Ramos (cell line): Measurements from ENCODE around the gene IL12B.

Experiments
- in situ Hi-C: fragments of 300-500 bp; cut with MboI; formaldehyde crosslinking; loops from one replicate; pipeline ENCODE4 v1.14.3; 2022; ENCODE audit warnings: low sequenced_read_pairs; ENCODE audit not compliant: unreplicated experiment

Gene IL12B

DNA sequence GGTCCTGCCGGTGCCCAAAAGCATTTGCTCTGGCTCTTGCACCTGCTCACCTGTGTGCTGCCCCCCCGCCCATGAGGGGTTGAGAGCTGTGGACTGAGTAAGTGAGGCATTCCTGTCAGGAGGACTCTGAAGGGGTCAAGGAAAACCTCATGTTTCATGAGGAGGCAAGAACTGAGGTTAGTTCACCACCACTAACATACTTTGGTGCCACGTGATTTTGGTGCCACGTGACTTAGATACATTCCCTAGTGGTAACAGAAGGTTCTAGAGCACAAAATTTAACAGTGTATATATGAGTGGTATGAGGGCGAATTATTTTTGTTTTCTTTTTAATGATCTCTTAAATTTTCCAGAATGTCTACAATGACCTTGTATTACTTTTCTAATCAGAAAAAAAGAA is 6.3 kb upstream of the IL12B start:
- in situ Hi-C loops, result no loop called here

- in situ Hi-C loops, result no loop called here
These were observed 3.2 kb upstream of the IL12B start for GRCh38 chr5:159333545-159333925.

GRCh38 chr5:159332800-159333544 is 2.7 kb upstream of the IL12B start:
- in situ Hi-C loops, result no loop called here

DNA sequence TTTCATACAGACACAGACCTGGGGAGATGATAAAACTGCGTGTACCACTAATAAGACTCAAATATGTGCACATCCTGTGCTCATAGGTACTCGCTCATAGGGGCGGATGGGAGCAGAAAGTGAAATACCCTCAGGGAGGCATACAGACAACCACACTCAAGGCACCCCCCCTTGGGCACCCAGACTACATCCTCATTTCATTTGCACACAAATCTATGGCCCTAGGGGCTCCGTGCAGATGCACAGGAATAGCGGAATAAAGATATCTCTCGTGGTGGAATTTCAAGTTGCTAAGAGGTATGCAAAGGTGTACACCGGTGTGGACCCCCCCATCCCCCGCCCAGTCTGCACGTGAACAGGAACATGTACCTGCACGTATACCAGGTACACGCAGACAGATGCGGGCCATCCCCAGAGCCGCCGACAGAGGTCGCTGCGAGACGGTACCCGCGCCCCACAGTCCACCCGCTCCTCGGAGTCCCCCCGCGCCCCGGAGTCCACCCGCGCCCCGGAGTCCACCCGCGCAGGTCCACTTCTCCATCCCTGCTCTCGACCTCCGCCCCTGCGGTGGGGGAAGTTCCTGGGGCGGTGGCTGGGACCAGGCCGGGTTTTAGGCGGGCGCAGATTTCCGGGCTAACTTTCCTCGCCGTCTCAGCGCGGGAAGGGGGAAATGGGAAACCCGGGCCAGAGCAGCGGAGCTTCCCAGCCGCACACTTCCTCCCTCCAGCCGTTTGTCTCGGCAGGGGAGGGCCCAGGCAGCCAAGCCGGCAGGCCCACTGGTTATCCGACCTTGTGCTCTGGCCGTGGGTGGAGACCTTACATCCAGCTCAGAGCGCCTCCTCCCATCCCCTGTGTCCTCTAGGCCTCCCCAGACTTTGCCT is 1.0 kb upstream of the IL12B start:
- in situ Hi-C loops, result no loop called here

- in situ Hi-C loops, result no loop called here
These were observed 5.3 kb downstream of the IL12B start for GRCh38 chr5:159324986-159325385.

DNA sequence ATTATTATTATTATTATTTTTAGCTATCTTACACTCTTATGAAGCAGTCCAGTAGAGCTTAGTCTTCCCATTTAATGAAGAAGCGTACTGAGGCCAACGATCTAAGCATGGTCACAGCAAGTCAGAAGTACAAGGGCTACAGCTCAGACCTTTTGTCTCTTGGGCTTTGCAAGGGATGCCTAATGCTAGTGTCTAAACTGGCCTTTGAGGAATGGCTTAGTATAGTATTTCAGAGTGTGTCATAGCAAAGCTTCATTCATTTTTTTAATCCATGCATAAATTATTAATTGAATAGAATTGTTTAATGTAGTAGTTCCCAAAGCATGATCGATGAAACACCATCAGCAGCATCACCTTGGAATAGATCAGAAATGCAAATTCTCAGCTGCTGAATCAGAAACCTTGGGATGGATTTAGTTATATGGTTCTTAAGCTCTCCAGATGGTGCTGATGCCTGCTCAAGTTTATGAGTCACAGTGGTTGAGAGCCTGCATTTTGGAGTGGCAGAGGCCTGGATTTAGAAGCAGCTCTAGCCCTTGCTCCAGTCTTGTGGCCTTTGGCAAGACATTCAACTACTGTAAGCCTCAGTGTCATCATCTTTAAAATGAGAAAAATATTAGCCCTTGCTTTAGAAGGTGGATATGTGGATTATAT is 6.1 kb downstream of the IL12B start:
- in situ Hi-C loops, result no loop called here

DNA sequence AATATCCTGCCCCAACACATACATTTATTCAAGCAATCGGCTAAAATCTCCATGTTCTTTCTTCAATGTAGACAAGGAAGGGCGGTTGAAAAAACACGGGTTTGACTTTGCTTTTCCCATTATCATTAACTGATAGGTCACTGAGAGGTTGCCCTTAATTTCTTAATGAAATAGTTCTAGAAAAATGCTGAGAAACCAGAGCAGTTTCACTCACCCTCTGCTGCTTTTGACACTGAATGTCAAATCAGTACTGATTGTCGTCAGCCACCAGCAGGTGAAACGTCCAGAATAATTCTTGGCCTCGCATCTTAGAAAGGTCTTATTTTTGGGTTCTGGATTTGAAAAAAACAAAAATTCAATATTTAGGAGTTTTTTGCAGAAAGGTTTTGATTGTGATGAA is 8.1 kb downstream of the IL12B start:
- in situ Hi-C loops, result no loop called here

GRCh38 chr5:159319832-159320231 is 10.5 kb downstream of the IL12B start:
- in situ Hi-C loops, result loop anchor here (10.0 kb wide), 1 partner anchor 165 kb away; no protein-coding TSS in a partner anchor

DNA sequence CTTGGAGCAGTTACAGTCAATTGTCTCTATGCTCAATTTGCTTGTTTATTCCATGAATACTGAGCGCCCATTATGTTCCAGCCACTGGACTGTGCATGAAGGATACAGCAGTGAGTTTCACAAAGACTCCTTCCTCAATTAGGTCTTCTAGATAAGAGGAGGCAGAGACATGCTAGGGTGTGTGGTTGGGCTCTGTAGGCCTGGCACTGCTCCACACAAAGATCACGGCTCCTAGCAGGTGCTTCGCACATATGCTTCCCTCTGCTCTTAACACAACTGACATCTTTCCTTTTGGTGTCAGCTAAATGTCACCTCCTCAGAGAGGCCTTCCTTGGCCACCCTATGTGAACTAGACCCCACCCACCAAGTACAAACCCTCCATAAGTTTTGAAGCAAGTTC is 10.9 kb downstream of the IL12B start:
- in situ Hi-C loops, result loop anchor here (10.0 kb wide), 1 partner anchor 165 kb away; no protein-coding TSS in a partner anchor

DNA sequence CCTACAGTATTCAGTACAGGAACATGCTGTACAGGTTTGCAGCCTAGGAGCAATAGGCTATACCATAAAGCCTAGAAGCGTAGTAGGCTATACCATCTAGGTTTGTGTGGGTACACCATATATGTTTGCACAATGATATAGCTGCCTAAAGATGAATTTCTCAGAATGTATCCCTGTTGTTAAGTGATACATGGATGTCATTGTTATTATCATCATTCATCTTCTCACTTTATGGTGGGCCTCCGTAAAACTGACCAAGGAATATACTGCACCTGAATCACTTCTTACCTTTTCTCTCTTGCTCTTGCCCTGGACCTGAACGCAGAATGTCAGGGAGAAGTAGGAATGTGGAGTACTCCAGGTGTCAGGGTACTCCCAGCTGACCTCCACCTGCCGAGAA is 11.8 kb downstream of the IL12B start:
- in situ Hi-C loops, result loop anchor here (10.0 kb wide), 1 partner anchor 164 kb away; no protein-coding TSS in a partner anchor

GRCh38 chr5:159317849-159318248 is 12.4 kb downstream of the IL12B start:
- in situ Hi-C loops, result loop anchor here (10.0 kb wide), 1 partner anchor 163 kb away; no protein-coding TSS in a partner anchor

DNA sequence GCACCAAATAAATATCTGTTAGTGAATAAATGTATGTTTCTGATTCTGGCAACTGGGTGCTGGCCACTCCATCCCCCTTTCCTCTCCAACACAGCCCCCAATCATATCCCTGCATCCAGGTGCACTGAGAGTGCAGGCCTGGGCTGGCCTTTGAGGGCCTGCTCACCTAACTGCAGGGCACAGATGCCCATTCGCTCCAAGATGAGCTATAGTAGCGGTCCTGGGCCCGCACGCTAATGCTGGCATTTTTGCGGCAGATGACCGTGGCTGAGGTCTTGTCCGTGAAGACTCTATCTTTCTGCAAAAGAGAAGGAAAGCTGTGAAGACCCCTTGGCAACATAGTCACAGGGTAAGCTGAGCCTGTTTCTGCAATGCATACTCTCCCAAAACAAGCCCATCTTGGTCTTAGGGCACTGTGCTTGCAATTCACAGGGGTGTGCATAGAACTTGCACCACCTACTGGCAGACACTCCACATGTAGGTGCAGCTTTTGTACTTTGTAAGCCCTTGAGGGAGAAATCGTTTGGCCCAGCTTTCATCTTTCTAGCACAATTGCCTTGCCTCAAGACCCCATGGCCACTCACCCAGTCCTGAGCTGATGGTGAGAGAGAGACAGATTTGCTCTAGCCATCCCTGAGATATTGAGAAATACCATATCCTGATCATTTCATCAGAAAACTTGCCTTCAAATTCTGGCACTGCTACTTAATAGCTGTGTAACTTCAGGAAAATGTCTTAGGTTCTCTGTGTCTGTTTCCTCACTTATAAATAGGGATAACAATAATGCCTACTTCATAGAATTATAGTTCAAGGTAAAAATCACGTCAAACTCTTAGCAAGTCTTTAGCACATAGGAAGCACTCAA is 13.5 kb downstream of the IL12B start:
- in situ Hi-C loops, result loop anchor here (10.0 kb wide), 1 partner anchor 162 kb away; no protein-coding TSS in a partner anchor

GRCh38 chr5:159313197-159313596 is 17.1 kb downstream of the IL12B start:
- in situ Hi-C loops, result loop anchor here (10.0 kb wide), 1 partner anchor 158 kb away; no protein-coding TSS in a partner anchor

- in situ Hi-C loops, result loop anchor here (10.0 kb wide), 1 partner anchor 156 kb away; no protein-coding TSS in a partner anchor
These were observed 19.2 kb downstream of the IL12B start for GRCh38 chr5:159311063-159311462.

DNA sequence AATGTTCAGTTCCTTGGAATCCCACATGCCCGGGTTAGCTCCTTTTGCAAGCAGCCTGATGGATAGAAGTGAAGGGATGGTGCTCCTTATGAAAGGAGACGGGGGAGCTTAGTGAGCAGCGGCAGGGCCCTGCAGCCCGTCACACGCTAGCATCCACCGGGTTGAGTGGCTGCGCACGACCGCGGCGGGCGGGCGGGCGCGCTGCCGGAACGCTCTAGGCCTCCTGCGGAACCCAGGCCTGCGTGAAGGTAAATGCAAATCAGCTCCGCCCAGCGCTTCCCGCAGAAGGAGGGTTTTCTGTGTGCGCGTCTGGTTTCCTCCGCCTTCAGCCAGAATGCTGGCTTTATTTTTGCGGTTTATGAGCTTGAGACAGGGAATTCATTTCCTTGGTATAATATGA is 19.8 kb downstream of the IL12B start:
- in situ Hi-C loops, result loop anchor here (10.0 kb wide), 1 partner anchor 156 kb away; no protein-coding TSS in a partner anchor

DNA sequence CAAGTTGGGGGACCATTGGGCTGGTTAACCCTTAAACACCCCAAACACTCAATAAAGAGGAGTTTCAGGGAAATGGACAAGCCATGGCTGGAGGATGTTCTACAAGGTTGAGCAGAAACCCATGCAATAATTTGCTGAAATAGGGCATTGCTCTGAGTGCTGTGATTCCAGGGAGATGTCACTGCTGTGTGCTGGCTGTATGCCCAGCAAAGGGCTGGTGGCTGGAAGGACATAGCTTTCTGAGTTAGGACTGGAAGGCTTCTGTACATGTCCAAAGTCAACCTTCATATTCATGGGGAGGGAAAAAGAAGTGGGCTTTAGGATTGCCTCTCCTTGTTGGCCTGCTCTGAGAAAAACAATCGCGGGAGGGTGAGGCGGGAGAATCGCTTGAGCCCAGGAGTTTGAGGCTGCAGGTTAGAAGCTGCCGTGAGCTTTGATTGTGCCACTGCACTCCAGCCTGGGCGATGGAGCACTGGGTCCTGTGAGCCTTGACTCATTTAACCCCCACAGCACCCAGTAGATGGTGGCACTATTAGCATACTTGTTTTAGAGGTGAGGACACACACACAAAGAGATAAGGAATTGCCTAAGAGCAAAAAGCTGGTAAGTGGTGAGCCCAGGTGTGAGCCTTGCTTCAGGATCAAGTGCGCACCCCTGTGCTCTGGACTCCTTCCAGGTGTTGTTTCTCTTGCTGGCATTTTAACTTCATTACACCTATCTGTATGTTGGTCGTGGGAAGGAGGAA is 20.4 kb downstream of the IL12B start:
- in situ Hi-C loops, result loop anchor here (10.0 kb wide), 1 partner anchor 155 kb away; no protein-coding TSS in a partner anchor

DNA sequence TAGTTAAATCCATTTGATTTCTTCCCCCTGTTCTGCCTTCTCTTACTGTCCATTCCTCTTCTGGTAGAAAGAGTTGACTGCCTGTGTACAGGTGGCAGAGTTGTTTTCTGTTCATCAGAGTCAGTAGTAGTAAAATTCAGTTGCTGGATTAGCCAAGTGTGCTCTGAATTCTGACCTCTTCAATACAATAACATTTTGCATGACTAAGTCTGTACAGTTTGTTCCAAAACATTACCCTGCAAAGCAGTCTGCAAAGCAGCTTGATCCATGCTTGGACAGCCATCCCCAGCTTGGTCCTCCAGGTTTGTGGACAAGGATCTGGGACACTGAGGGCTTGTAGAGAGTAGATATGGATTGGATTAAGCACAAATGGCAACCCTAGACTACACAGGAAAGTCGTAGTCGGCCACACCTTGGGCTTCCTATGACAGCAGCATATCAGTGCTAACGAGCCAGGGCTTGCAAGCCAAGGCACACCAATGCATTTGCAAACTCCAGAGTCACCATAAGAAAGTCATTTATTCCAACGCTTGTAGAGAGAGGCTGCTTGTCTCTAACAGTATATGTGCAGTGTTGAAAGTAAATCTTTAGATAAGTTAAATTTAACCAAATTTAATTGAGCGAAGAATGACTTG is 25.2 kb downstream of the IL12B start:
- in situ Hi-C loops, result no loop called here

DNA sequence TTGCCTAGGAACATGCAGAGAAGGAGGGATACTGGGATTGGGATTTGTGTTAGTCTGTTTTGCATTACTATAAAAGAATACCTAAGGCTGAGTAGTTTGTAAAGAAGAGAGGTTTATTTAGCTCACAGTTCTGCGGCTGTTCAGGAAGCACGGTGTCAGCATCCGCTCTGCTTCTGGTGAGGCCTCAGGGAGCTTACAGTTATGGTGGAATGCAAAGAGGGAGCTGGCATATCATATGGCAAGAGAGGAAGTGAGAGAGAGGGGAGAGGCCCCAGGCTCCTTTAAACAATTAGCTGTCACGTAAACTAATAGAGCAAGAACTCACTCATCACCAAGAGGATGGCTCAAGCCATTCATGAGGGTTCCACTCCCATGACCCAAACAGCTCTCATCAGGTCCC is 27.0 kb downstream of the IL12B start:
- in situ Hi-C loops, result no loop called here
